HepG2 (cell line): Measurements from ENCODE around the gene PCNX1. TPM values are rescaled to one million over a fixed set of nuclear protein-coding genes. Genes with fewer than 3 reads are reported as not detected.

Source experiments
- ATAC-seq: fragments of 200-7000 bp; cut with Tn5 transposase; 3 replicates; pipeline ENCODE4 v1.9.1; 2020; ENCODE audit warnings: mild to moderate bottlenecking, moderate library complexity
- BruUV-seq: library from RNA; stranded (reverse); fragments of 400-500 nt; replicated peaks from 2 replicates; lab custom pipeline; 2021; lab: Mats Ljungman, UMichigan
- CTCF ChIA-PET: fragments of 300-600 bp; formaldehyde crosslinking; extraction: SDS; loops from one replicate; lab custom pipeline; 2021; ENCODE audit warnings: low total read pairs, inconsistent platforms, low intra/inter-chr PET ratio; lab: Yijun Ruan, JAX
- POLR2A ChIA-PET: fragments of 350-600 bp; sonication (Branson Sonifier 250); formaldehyde crosslinking; loops from one replicate; lab custom pipeline; 2020; ENCODE audit warnings: antibody characterized with exemption, inconsistent platforms; lab: Yijun Ruan, JAX
- DNase-seq: peaks from one replicate; pipeline ENCODE4 v3.0.0-alpha.2; 2015; ENCODE audit warnings: low spot score
- FAIRE-seq: peaks from 3 replicates; lab custom pipeline; 2011; peaks lifted over from hg19 to GRCh38; lab: Jason Lieb, UNC
- H2AFZ ChIP-seq: one replicate; pipeline ENCODE4 v1.6.1; 2011; ENCODE audit warnings: low read length, inconsistent platforms
- H3K27ac ChIP-seq: fragments of 300-600 bp; 3 replicates; pipeline ENCODE4 v1.8.0; 2011; ENCODE audit warnings: mixed run types, mild to moderate bottlenecking, mixed read lengths, low read length, inconsistent platforms; ENCODE audit not compliant: insufficient read depth; ENCODE audit errors: extremely low read length
- H3K27me3 ChIP-seq, 2 experiments: fragments of 200-600 bp in 1 of 2; 2 replicates in 1 of 2; 3 replicates in 1 of 2; pipeline versions ENCODE4 v1.6.0 to v1.8.0; 2011; ENCODE audit warnings: low read length in 2 of 2, mild to moderate bottlenecking in 2 of 2, moderate library complexity in 2 of 2, inconsistent platforms in 1 of 2; ENCODE audit not compliant: insufficient read depth in 2 of 2, control insufficient read depth in 1 of 2
- H3K36me3 ChIP-seq, 2 experiments: fragments of 200-600 bp in 1 of 2; replicated peaks in 1 of 2; 2 replicates in 1 of 2; 3 replicates in 1 of 2; pipeline versions ENCODE4 v1.5.1 to v1.8.0; 2011; ENCODE audit warnings: low read length in 2 of 2, inconsistent platforms in 1 of 2; ENCODE audit not compliant: insufficient read depth in 2 of 2, control insufficient read depth in 1 of 2
- H3K4me1 ChIP-seq: 2 replicates; pipeline ENCODE4 v1.5.1; 2012; ENCODE audit warnings: low read length, inconsistent platforms; ENCODE audit not compliant: insufficient read depth
- H3K4me2 ChIP-seq: 2 replicates; pipeline ENCODE4 v1.6.0; 2011; ENCODE audit warnings: low read depth, low read length, inconsistent platforms
- H3K4me3 ChIP-seq, 3 experiments: fragments of 200-600 bp in 1 of 3; sonication (generic), shearing (Covaris generic) in 1 of 3; replicated peaks in 1 of 3; 2 replicates each; pipeline ENCODE4 v1.5.1; 2011 to 2016; ENCODE audit warnings: low read length in 3 of 3, inconsistent platforms in 2 of 3, low read depth in 2 of 3, mild to moderate bottlenecking in 2 of 3, control low read depth in 1 of 3, mixed read lengths in 1 of 3; ENCODE audit not compliant: insufficient read depth in 1 of 3
- H3K79me2 ChIP-seq: one replicate; pipeline ENCODE4 v1.6.1; 2011; ENCODE audit warnings: low read length, inconsistent platforms; ENCODE audit not compliant: insufficient read depth
- H3K9ac ChIP-seq: 2 replicates; pipeline ENCODE4 v1.6.0; 2011; ENCODE audit warnings: mild to moderate bottlenecking, low read depth, low read length, inconsistent platforms; ENCODE audit not compliant: insufficient read depth
- H3K9me3 ChIP-seq: 2 replicates; pipeline ENCODE4 v1.5.1; 2012; ENCODE audit warnings: mild to moderate bottlenecking, low read length
- H4K20me1 ChIP-seq: 2 replicates; pipeline ENCODE4 v1.6.0; 2011; ENCODE audit warnings: inconsistent platforms, mild to moderate bottlenecking, low read length, moderate library complexity; ENCODE audit not compliant: insufficient read depth
- ARNT ChIP-seq: fragments of 450-650 bp; IDR thresholded peaks from 2 replicates; pipeline ENCODE4 v1.6.1; 2017
- DNMT3B ChIP-seq: conservative IDR thresholded peaks from 2 replicates; pipeline ENCODE4 v1.6.1; 2016; ENCODE audit warnings: missing biosample characterization, control low read depth
- EED ChIP-seq: sonication (generic); formaldehyde crosslinking; IDR thresholded peaks from 2 replicates; pipeline ENCODE4 v1.5.0; 2020; ENCODE audit warnings: mild to moderate bottlenecking, missing genetic modification reagents
- FOXO1 ChIP-seq: sonication (generic); formaldehyde crosslinking; IDR thresholded peaks from 2 replicates; pipeline ENCODE4 v1.4.0; 2020; ENCODE audit warnings: missing genetic modification reagents
- GATAD1 ChIP-seq: IDR thresholded peaks from 2 replicates; pipeline ENCODE4 v1.6.1; 2016; ENCODE audit warnings: missing genetic modification reagents, missing compliant biosample characterization
- MEIS1 ChIP-seq: sonication (generic); formaldehyde crosslinking; IDR thresholded peaks from 2 replicates; pipeline ENCODE4 v1.9.0; 2021; ENCODE audit warnings: mild to moderate bottlenecking, missing genetic modification reagents, moderate library complexity, borderline replicate concordance
- MXD3 ChIP-seq: IDR thresholded peaks from 2 replicates; pipeline ENCODE4 v1.6.1; 2016; ENCODE audit warnings: mild to moderate bottlenecking, missing biosample characterization, missing genetic modification reagents
- MYC ChIP-seq: sonication (generic); formaldehyde crosslinking; IDR thresholded peaks from 2 replicates; pipeline ENCODE4 v1.9.0; 2021; ENCODE audit warnings: missing genetic modification reagents, borderline replicate concordance
- NR3C1 ChIP-seq: sonication (generic); formaldehyde crosslinking; IDR thresholded peaks from 2 replicates; pipeline ENCODE4 v1.4.0; 2020; ENCODE audit warnings: missing genetic modification reagents
- ONECUT2 ChIP-seq: sonication (generic); formaldehyde crosslinking; IDR thresholded peaks from 2 replicates; pipeline ENCODE4 v1.4.0; 2020; ENCODE audit warnings: missing genetic modification reagents
- PHB2 ChIP-seq: fragments of 450-650 bp; IDR thresholded peaks from 2 replicates; pipeline ENCODE4 v1.6.1; 2018; ENCODE audit not compliant: partially characterized antibody
- SRY ChIP-seq: sonication (generic); formaldehyde crosslinking; IDR thresholded peaks from 2 replicates; pipeline ENCODE4 v1.8.0; 2022; ENCODE audit warnings: mild to moderate bottlenecking, missing genetic modification reagents
- TBL1XR1 ChIP-seq: fragments of 150-350 bp; IDR thresholded peaks from 2 replicates; pipeline ENCODE4 v1.6.1; 2014; ENCODE audit warnings: borderline replicate concordance, low read length; ENCODE audit not compliant: partially characterized antibody
- ZFP36L1 ChIP-seq: sonication (generic); formaldehyde crosslinking; IDR thresholded peaks from 2 replicates; pipeline ENCODE4 v1.8.0; 2022; ENCODE audit warnings: mild to moderate bottlenecking, missing genetic modification reagents, moderate library complexity
- ZGPAT ChIP-seq: IDR thresholded peaks from 2 replicates; pipeline ENCODE4 v1.6.1; 2016; ENCODE audit warnings: mild to moderate bottlenecking
- ZNF24 ChIP-seq: fragments of 450-650 bp; IDR thresholded peaks from 2 replicates; pipeline ENCODE4 v1.6.1; 2017; ENCODE audit warnings: antibody characterized with exemption, mild to moderate bottlenecking
- ZNF616 ChIP-seq: sonication (generic); formaldehyde crosslinking; IDR thresholded peaks from 2 replicates; pipeline ENCODE4 v1.5.0; 2020; ENCODE audit warnings: low read depth, mild to moderate bottlenecking, missing genetic modification reagents
- WGBS: methylation state at CpG from one replicate; pipeline ENCODE4 v1.1.6; 2017; ENCODE audit warnings: low lambda C conversion rate; 5-methylcytosine and 5-hydroxymethylcytosine counted together
- in situ Hi-C: cut with HindIII; loops from 2 replicates; pipeline ENCODE4 v1.10.0; 2017; ENCODE audit warnings: low pct_unique_long_range_greater_than_20kb; ENCODE audit not compliant: extremely low pct_ligation_motif_present
- intact Hi-C: fragments of 100-400 bp; cut with micrococcal nuclease; formaldehyde crosslinking; loops from one replicate; pipeline ENCODE4 v1.10.0; 2022; ENCODE audit not compliant: unreplicated experiment
- polyA plus RNA-seq, 8 experiments: library from polyadenylated mRNA; depleted of rRNA in 3 of 8; stranded (reverse) in 7 of 8; unstranded in 1 of 8; fragments of >200 nt; fragmentation: Illumina TruSeq in 4 of 8; extraction: Trizol in 4 of 8; gene quantifications; 2 replicates each; pipeline versions ENCODE4 v1.2.1 to v1.2.3, GENCODE V29; 2011 to 2016; ENCODE audit warnings: low read depth in 4 of 8, missing spikeins in 1 of 8, mixed read lengths in 1 of 8; ENCODE audit not compliant: insufficient read depth in 1 of 8
- total RNA-seq, 5 experiments: library from RNA; depleted of rRNA; stranded (reverse); fragments of >200 nt; fragmentation: Illumina TruSeq; extraction: Trizol; gene quantifications; 2 replicates each; pipeline ENCODE4 v1.2.3, GENCODE V29; 2016; ENCODE audit warnings: low read depth in 1 of 5
- TF ChIP-seq, protein P1 (sequence below): sonication (generic); formaldehyde crosslinking; IDR thresholded peaks from 2 replicates; pipeline ENCODE4 v1.4.0; 2020; ENCODE audit warnings: missing genetic modification reagents, mild to moderate bottlenecking, borderline replicate concordance
- TF ChIP-seq, protein P2 (sequence below): sonication (generic); formaldehyde crosslinking; IDR thresholded peaks from 2 replicates; pipeline ENCODE4 v1.5.1; 2020; ENCODE audit warnings: missing genetic modification reagents, mild to moderate bottlenecking, borderline replicate concordance

PCNX1 gene
- total and polyA plus RNA-seq, 2 of the 13 experiments (the other 11 are each of a cell fraction or from before 2014, with no cell fraction given) = 24.9 to 30.3 TPM

DNA sequence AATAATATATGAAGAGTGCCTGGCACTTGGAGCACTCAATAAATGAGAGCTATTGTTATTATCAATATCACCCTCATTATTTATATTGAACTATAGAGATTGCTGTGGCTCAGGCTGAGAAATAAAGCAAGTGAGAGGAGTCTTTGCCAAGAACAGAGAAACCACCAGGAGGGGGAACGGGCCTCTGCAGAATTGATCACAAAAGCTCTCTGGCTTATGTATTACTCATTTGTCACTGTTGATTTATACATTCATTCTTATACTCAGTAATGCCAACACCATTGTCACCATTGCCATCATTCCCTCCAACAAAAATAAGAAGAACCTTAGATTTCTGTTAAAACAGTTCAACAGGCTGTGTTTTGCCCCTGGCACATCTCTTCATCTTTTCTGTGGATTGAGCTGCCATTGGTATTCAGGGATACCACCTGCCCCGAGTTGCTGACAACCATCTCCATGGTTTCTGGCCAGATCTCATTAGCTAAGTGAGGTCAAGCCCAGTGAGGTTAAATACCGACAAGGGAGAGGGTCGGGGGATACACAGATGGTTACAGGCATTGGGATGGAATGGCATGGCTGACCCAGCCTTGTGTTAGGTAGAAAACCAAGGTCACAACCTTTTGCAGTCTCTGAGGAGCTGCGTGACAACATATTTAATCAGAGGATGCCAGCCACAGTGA, 21.8 kb upstream of the PCNX1 start:
- ChIA-PET POLR2A (no interaction called here), CTCF (no interaction called here)
- peaks cover 0 to 17% of the 10 kb centered on the region in 2 experiments; a peak in 3 of 5 replicates for H3K27me3 ChIP-seq
- no peak for ATAC-seq
- H3K4me2 ChIP-seq = no peak overlapping the region
- H4K20me1 ChIP-seq = no peaks in the 10 kb centered on the region
- 18% methylated on average over 5 of the region's 5 CpGs for WGBS
- no peak for DNase-seq
- FAIRE-seq = no peak
- no peaks in the 10 kb centered on the region for H3K9me3 ChIP-seq
- intact Hi-C loops = no loop called here
- BruUV-seq = no TSS peak
- no peak for TF ChIP-seq SRY (CRISPR knock-in tag)
- no peak for TF ChIP-seq GATAD1 (CRISPR knock-in tag)
- TF ChIP-seq FOXO1 (CRISPR knock-in tag) = no peak
- no peak for TF ChIP-seq MYC (CRISPR knock-in tag)
- TF ChIP-seq MXD3 (CRISPR knock-in tag) = no peak
- no peak for TF ChIP-seq ONECUT2 (CRISPR knock-in tag)
- TF ChIP-seq TBL1XR1 = no peak
- no peak for TF ChIP-seq DNMT3B (CRISPR knock-in tag)
- no peak for TF ChIP-seq ARNT
- no peak for TF ChIP-seq ZNF24
- TF ChIP-seq ZGPAT = no peak
- TF ChIP-seq, protein P1, sequence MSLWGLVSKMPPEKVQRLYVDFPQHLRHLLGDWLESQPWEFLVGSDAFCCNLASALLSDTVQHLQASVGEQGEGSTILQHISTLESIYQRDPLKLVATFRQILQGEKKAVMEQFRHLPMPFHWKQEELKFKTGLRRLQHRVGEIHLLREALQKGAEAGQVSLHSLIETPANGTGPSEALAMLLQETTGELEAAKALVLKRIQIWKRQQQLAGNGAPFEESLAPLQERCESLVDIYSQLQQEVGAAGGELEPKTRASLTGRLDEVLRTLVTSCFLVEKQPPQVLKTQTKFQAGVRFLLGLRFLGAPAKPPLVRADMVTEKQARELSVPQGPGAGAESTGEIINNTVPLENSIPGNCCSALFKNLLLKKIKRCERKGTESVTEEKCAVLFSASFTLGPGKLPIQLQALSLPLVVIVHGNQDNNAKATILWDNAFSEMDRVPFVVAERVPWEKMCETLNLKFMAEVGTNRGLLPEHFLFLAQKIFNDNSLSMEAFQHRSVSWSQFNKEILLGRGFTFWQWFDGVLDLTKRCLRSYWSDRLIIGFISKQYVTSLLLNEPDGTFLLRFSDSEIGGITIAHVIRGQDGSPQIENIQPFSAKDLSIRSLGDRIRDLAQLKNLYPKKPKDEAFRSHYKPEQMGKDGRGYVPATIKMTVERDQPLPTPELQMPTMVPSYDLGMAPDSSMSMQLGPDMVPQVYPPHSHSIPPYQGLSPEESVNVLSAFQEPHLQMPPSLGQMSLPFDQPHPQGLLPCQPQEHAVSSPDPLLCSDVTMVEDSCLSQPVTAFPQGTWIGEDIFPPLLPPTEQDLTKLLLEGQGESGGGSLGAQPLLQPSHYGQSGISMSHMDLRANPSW = no peak
- TF ChIP-seq NR3C1 = no peak
- no peak for TF ChIP-seq MEIS1
- TF ChIP-seq ZFP36L1 = no peak
- TF ChIP-seq, protein P2, sequence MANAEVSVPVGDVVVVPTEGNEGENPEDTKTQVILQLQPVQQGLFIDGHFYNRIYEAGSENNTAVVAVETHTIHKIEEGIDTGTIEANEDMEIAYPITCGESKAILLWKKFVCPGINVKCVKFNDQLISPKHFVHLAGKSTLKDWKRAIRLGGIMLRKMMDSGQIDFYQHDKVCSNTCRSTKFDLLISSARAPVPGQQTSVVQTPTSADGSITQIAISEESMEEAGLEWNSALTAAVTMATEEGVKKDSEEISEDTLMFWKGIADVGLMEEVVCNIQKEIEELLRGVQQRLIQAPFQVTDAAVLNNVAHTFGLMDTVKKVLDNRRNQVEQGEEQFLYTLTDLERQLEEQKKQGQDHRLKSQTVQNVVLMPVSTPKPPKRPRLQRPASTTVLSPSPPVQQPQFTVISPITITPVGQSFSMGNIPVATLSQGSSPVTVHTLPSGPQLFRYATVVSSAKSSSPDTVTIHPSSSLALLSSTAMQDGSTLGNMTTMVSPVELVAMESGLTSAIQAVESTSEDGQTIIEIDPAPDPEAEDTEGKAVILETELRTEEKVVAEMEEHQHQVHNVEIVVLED = no peak
- no peak for TF ChIP-seq EED (CRISPR knock-in tag)
- TF ChIP-seq PHB2 = no peak
- TF ChIP-seq ZNF616 = no peak
- H3K27ac ChIP-seq = no peak overlapping the region
- H3K9ac ChIP-seq = no peak overlapping the region
- no peak overlapping the region for H3K4me3 ChIP-seq
- no peak overlapping the region for H2AFZ ChIP-seq
- no peaks in the 10 kb centered on the region for H3K36me3 ChIP-seq
- no peaks in the 10 kb centered on the region for H3K4me1 ChIP-seq
- in situ Hi-C loops = no loop called here
- H3K79me2 ChIP-seq = no peaks in the 10 kb centered on the region
